A549 treated with AZD9567 at 1 μM for 4 hours (cell line): Measurements from ENCODE around the gene PRR14. TPM values are rescaled to one million over a fixed set of nuclear protein-coding genes. Genes with fewer than 3 reads are reported as not detected.

Source experiments
- total RNA-seq: library from RNA; stranded (reverse); fragments of 200-300 nt; extraction: Qiagen RNA extraction; gene quantifications from 5 replicates; pipeline ENCODE4 v1.2.3, GENCODE V29; 2022; ENCODE audit not compliant: insufficient read depth

Gene PRR14
- 16.0 to 27.0 TPM (median 24.8 TPM) in 5 replicates for total RNA-seq

GRCh38 chr16:30650369-30651123 lies at the start of gene PRR14:
TSS of gene PRR14 (plus strand) at chr16:30650960. CDS start at chr16:30651646, 686 bp downstream.

GRCh38 chr16:30609926-30610839 lies 40.6 kb upstream of the PRR14 start, which contains the start of gene ZNF689:
TSS of gene ZNF689 (minus strand) at chr16:30610389. CDS start at chr16:30610041, 348 bp downstream.

DNA sequence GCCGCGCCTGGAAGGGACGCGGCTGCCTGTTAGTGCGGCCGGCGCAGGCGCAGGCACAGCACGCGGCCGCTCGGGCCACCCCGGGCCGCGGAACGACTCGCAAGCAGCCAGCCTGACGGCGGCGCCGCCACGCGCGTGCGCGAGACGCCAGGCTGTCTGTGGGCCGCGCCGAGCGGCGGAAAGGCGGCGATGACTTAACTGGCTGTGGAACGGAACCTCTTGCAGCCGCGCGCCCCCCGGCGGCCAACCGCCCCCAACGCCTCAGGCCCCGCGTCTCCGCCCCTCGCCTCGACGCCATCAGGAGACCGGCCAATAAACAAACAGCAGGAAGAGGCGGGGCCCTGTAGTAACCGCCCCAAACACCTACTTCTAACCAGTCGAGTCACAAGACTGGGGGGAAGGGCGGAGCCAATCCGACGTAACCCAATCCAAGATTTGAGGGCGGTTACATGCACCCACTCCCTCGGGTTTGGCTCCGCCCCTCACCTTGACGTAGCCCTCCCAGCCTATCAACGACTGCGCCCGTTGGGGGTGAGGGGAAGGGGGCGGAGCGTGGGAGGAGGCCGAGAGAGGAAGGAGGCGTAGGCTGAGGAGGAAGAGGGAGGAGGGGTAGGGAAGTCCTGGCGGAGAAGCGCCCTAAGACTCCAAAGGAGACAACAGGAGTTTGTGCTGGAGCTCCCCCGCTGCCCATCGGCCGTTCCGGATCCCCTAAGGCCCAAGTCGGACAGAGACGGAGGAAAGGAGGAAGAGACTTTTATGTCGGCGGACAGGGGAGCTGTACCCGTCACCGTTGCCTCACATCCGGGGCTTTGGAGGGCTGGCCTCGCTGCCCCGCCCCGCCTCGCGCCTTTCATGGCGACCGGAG lies 7.3 kb downstream of the PRR14 start, which contains the start of gene FBRS:
Gene FBRS (plus strand): TSS at position 566 of the 865 bp plus-strand sequence. CDS start 1,088 bp downstream, outside the sequence.

GRCh38 chr16:30698816-30699614 lies 48.3 kb downstream of the PRR14 start, which contains the start of gene SRCAP:
TSS of gene SRCAP (plus strand) at chr16:30699171. CDS start at chr16:30700825, 1,654 bp downstream.

Other genes starting within 250 kb of the PRR14 start
- gene ZNF771, start 243.4 kb upstream of the PRR14 start, total RNA-seq: 1.4 to 6.2 TPM (median 5.9 TPM) in 5 replicates
- 103 to 132 TPM (median 123 TPM) in 5 replicates for gene DCTPP1, start 220.9 kb upstream of the PRR14 start, total RNA-seq
- gene SEPHS2, start 205.1 kb upstream of the PRR14 start, total RNA-seq: 47.7 to 51.4 TPM (median 49.2 TPM) in 5 replicates
- 0.03 to 0.23 TPM (median 0.11 TPM) in 4 of 5 replicates, not detected in the other for gene ITGAL, start 178.2 kb upstream of the PRR14 start, total RNA-seq
- 44.5 to 46.8 TPM (median 45.0 TPM) in 5 replicates for gene ZNF768, start 124.4 kb upstream of the PRR14 start, total RNA-seq
- 2.7 to 4.1 TPM (median 3.6 TPM) in 5 replicates for gene ZNF747, start 116.1 kb upstream of the PRR14 start, total RNA-seq
- 2.6 to 6.4 TPM (median 5.3 TPM) in 5 replicates for gene ZNF764, start 92.6 kb upstream of the PRR14 start, total RNA-seq
- 4.0 to 7.2 TPM (median 6.5 TPM) in 5 replicates for gene ZNF688, start 79.2 kb upstream of the PRR14 start, total RNA-seq
- gene ZNF785, start 65.3 kb upstream of the PRR14 start, total RNA-seq: not detected in 5 replicates
- 6.6 to 12.3 TPM (median 7.1 TPM) in 5 replicates for gene ZNF689, start 40.6 kb upstream of the PRR14 start, total RNA-seq
- 24.2 to 42.2 TPM (median 40.4 TPM) in 5 replicates for gene FBRS, start 7.5 kb downstream of the PRR14 start, total RNA-seq
- 9.8 to 26.9 TPM (median 22.2 TPM) in 5 replicates for gene SRCAP, start 48.2 kb downstream of the PRR14 start, total RNA-seq
- gene PHKG2, start 97.5 kb downstream of the PRR14 start, total RNA-seq: 26.2 to 31.0 TPM (median 28.0 TPM) in 5 replicates
- 8.6 to 12.1 TPM (median 9.6 TPM) in 5 replicates for gene CFAP119, start 111.1 kb downstream of the PRR14 start, total RNA-seq
- 66.4 to 85.2 TPM (median 79.5 TPM) in 5 replicates for gene RNF40, start 111.4 kb downstream of the PRR14 start, total RNA-seq
- gene ZNF629, start 136.2 kb downstream of the PRR14 start, total RNA-seq: 14.8 to 17.4 TPM (median 16.4 TPM) in 5 replicates
- gene BCL7C, start 243.1 kb downstream of the PRR14 start, total RNA-seq: 22.9 to 40.5 TPM (median 37.8 TPM) in 5 replicates
- 0.20 to 0.28 TPM (median 0.24 TPM) in 4 of 5 replicates, not detected in the other for gene CTF1, start 245.7 kb downstream of the PRR14 start, total RNA-seq